ENCODE results near the gene VWA3B.
"Not testable (repeated sequence)": the region's sequence is repeated elsewhere in the genome, so short reads cannot be mapped to it uniquely, and the experiment has no call there.

VWA3B gene

DNA sequence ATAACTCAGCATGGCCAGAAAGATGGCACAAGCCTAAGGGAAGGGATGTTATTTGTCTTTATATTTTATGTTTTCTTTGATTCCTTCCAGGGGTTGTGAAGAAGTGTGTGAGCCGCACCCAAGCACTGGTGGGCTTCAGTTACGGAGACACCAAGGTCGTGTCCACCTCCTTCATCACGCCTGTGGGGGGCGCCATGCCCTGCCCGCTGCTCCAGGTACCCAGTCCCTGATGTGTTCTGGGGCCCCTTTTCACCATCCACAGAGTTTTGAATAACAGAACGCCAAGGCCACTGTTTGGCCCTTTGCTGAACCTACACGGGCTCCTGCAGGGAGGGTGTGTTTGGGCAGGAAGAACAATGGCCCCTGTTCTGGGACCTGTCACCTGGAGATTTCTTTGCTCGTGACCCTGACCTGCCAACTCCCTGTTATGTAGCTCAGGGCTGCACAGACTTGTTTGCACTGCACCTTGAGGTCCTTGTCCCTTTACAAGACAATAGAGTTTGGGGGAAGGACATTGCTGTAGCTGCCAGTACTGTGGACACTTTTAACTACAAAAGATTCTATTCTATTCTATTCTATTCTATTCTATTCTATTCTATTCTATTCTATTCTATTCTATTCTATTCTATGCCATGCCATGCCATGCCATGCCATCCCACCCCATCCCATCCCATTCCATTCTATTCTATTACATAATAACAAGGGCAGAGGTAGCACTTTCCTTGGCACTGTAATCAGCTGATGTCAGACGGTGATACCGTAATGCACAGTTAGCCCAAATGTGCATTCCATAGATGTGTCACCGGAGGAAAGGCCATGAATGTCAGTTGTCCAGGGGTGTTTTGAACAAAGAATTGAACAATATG is 211.1 kb downstream of the VWA3B start:
- peak; percentile 12 for DNase-seq (ENCODE audit: low read depth, low spot score)

DNA sequence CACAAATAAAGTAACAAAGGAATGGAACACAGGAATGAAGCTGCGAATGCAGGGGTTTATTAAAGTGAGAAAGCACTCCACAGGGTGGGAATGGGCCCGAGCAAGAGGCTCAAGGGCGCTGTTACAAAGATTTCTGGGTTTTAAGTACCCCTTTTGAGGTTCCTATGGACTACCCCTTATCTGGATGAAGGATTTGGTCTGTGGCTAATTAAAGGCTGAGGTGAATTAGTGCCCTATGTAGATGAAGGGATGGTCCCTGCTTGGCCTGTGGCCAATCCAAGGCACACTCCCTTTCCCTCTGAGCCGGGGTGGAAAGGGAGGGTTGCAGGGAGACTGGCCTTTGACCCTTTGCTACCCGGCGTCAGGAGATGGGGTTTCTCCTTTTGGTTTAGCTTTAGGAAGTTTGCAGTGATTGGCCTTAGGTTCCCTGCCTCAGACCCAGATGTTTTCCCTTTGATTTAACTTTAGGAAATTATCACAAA is 211.8 kb downstream of the VWA3B start:
- no peak for DNase-seq (ENCODE audit: low read depth, low spot score)

GRCh38 chr2:98299211-98299905 is 212.4 kb downstream of the VWA3B start:
- DNase-seq (ENCODE audit: low read depth, low spot score): no peak

GRCh38 chr2:98300141-98300874 is 213.3 kb downstream of the VWA3B start:
- no peak for DNase-seq (ENCODE audit: low read depth, low spot score)

DNA sequence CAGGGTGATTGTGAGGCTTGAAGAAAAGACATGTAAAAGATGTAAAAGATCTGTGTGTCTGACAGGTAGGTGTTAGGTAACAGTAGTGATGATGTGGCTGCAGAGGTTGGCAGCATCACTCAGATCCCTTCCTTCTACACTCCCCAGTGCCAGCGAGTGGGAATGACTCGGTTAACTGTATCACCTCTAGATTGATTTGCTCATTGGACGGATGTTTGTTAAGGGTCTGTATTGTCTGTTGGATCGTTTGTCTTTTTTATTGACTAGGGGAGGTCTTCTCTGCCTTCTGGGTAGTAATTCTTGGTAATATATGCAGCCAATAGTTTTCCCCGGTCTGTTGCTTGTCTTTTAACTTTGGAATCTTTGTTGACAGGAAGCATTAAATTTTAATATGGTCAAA is 214.5 kb downstream of the VWA3B start:
- no peak for DNase-seq (ENCODE audit: low read depth, low spot score)

- DNase-seq (ENCODE audit: low read depth, low spot score): not testable (repeated sequence)
Observed at GRCh38 chr2:98307131-98307696, 220.2 kb downstream of the VWA3B start.

GRCh38 chr2:98308068-98308467 is 221.1 kb downstream of the VWA3B start:
- no peak for DNase-seq (ENCODE audit: low read depth, low spot score)

- no peak for DNase-seq (ENCODE audit: low read depth, low spot score)
Observed at GRCh38 chr2:98308532-98308931, 221.6 kb downstream of the VWA3B start.

DNA sequence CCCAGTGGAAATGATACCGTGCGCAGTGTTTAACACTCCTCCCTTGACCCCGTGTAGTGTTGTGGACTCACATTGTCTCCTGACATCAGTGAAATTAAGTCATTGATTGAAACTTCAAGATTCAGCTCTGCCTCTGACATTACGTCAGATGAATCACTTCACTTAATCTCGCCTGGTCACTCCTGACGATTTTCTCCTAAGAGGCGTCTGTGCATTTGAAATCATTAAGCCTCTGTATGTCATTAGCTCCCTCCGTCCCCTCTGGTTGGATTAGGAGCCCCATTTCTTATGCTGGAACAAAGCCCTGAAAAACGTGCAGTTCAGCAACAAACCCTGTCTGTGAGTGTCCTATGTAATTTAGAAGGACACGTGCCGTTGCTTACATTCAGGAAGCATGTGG is 222.6 kb downstream of the VWA3B start:
- DNase-seq (ENCODE audit: low read depth, low spot score): no peak

DNA sequence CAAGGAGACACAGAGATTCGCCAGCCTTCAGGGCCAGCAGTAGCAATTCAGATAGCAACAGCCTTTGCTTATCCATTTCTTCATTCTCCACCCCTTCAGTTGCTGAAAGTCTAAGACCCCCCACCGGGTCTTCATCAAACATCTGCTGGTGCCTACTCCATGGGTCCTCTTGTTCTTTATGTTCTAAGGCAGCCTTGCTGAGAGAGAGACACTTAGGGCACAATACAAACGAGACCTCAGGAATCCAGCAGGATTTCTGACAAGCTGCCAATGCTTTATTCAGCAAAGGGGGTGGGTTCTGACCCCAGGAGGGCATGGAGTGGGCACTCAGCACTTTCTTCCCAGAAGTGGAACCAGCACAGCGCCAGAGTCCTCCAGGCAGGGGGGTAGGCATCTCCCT is 223.0 kb downstream of the VWA3B start:
- peak; percentile 38 for DNase-seq (ENCODE audit: low read depth, low spot score)

- no peak for DNase-seq (ENCODE audit: low read depth, low spot score)
Observed at GRCh38 chr2:98311090-98311489, 224.1 kb downstream of the VWA3B start.

DNA sequence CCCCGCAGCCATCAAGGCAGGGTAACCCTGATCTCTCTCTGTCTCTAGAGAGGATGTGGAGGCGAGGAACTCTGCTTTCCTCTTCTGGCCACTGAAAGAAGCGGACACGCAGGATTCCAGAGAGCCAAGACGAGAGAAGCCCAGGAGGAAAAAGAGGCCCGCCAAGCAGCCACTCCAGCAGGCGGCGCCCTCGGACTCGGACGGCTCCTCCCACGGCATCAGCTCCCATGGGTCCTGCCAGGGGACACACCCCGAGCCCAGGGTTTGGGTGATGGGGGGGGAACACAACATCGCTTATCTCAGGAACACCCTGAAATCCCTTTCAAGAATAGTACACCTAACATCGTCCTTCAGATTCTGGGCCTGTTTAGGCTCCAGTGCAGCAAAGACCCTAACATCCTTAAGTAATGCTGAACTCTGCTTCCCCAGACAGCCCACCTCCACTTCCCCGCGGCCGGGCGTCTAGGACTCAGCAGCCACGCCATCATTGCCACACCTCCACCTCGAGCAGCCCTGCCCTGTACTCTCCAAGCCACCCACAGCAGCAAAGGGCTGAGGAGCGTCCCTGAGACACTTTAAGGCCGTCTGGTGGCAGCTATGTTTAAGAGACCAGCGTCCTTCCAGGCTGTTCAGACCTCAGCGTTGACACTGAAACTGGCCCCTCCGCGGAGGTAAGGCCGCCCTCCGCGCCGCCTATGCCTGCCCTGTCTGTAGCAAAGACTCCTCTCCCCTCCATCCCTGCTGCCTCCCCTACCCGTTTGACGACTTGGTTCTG is 225.0 kb downstream of the VWA3B start:
- no peak for DNase-seq (ENCODE audit: low read depth, low spot score)

GRCh38 chr2:98313492-98314250 is 226.7 kb downstream of the VWA3B start:
- DNase-seq (ENCODE audit: low read depth, low spot score): no peak

GRCh38 chr2:98314251-98314650 is 227.3 kb downstream of the VWA3B start:
- DNase-seq (ENCODE audit: low read depth, low spot score): no peak

GRCh38 chr2:98315957-98316356 is 229.0 kb downstream of the VWA3B start:
- no peak for DNase-seq (ENCODE audit: low read depth, low spot score)

DNA sequence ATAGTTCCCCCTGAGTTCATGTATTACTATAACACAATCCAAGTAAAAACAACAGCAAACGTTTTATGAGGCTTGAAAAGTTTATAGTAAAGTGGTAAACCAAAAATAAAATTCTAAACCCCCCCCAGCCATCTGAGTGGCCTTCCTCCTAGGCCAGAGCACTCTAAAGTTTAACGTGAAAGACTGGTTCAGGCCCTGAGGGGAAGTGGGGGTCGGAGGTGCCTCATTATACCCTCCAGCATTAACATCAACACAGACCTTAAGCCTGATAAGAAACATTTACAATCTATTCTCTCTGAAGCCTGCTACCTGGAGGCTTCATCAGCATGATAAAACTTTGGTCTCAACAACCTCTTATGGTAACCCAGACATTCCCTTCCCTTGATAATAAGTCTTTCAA is 230.2 kb downstream of the VWA3B start:
- DNase-seq (ENCODE audit: low read depth, low spot score): no peak

DNA sequence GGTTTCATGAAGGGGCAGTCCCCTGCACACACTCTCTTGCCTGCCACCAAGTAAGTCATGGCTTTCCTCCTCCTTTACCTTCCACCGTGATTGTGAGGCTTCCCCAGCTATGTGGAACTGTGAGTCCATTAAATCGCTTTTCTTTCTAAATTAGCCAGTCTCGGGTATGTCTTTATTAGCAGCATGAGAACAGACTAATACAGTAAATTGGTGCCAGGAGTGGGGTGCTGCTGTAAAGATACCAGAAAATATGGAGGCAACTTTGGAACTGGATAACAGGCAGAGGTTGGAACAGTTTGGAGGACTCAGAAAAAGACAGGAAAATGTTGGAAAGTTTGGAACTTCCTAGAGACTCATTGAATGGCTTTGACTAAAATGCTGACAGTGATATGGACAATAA is 233.2 kb downstream of the VWA3B start:
- not testable (repeated sequence) for DNase-seq (ENCODE audit: low read depth, low spot score)

GRCh38 chr2:98324181-98324580 is 237.2 kb downstream of the VWA3B start:
- no peak for DNase-seq (ENCODE audit: low read depth, low spot score)

- no peak for DNase-seq (ENCODE audit: low read depth, low spot score)
Observed at GRCh38 chr2:98327776-98328175, 240.8 kb downstream of the VWA3B start.

- DNase-seq (ENCODE audit: low read depth, low spot score): no peak
Observed at GRCh38 chr2:98329549-98329948, 242.6 kb downstream of the VWA3B start.
